H1 (cell line): Measurements from ENCODE around the gene RELL2. TPM values are rescaled to one million over a fixed set of nuclear protein-coding genes. Genes with fewer than 3 reads are reported as not detected.

ENCODE experiments used
- CTCF ChIA-PET: fragments of 300-600 bp; sonication (Branson Sonifier 250); formaldehyde crosslinking; loops from one replicate; lab custom pipeline; 2021; ENCODE audit not compliant: partially characterized antibody; lab: Charles Lee
- POLR2A ChIA-PET: fragments of 300-600 bp; sonication (Branson Sonifier 250); formaldehyde crosslinking; loops from one replicate; lab custom pipeline; 2021; ENCODE audit warnings: inconsistent platforms; ENCODE audit not compliant: partially characterized antibody; lab: Charles Lee
- DNase-seq, 2 experiments: peaks; one replicate each; pipeline versions ENCODE4 v3.0.0 to v3.0.0-alpha.2; 2010 to 2022; ENCODE audit warnings: low spot score in 2 of 2, low read depth in 1 of 2, mixed read lengths in 1 of 2
- FAIRE-seq: peaks from 2 replicates; lab custom pipeline; 2011; peaks lifted over from hg19 to GRCh38; lab: Jason Lieb, UNC
- H2AFZ ChIP-seq: 2 replicates; pipeline ENCODE4 v1.8.1; 2012; ENCODE audit warnings: low read length, inconsistent platforms
- H2AK5ac ChIP-seq: 2 replicates; pipeline ENCODE4 v1.6.1; 2013; ENCODE audit warnings: low read depth, low read length
- H2BK120ac ChIP-seq: replicated peaks from 2 replicates; pipeline ENCODE3; 2013; ENCODE audit warnings: low read depth, low read length, inconsistent platforms
- H2BK12ac ChIP-seq: 2 replicates; pipeline ENCODE4 v1.6.1; 2013; ENCODE audit warnings: low read depth, low read length
- H2BK15ac ChIP-seq: 2 replicates; pipeline ENCODE4 v1.6.1; 2013; ENCODE audit warnings: low read length
- H2BK20ac ChIP-seq: 2 replicates; pipeline ENCODE4 v1.6.1; 2013; ENCODE audit warnings: low read length
- H2BK5ac ChIP-seq: 2 replicates; pipeline ENCODE4 v1.6.1; 2013; ENCODE audit warnings: low read depth, low read length
- H3K14ac ChIP-seq: 2 replicates; pipeline ENCODE4 v1.6.1; 2013; ENCODE audit warnings: inconsistent platforms; ENCODE audit not compliant: insufficient read length
- H3K18ac ChIP-seq: 2 replicates; pipeline ENCODE4 v1.6.1; 2013; ENCODE audit warnings: low read length; ENCODE audit errors: extremely low read depth
- H3K23ac ChIP-seq: 2 replicates; pipeline ENCODE4 v1.6.1; 2013; ENCODE audit warnings: inconsistent platforms; ENCODE audit not compliant: insufficient read length
- H3K23me2 ChIP-seq: 2 replicates; pipeline ENCODE4 v1.6.1; 2013; ENCODE audit warnings: low read depth, low read length
- H3K27ac ChIP-seq: 2 replicates; pipeline ENCODE4 v1.6.1; 2011; ENCODE audit warnings: low read depth, low read length, inconsistent platforms
- H3K27me3 ChIP-seq, 4 experiments: replicated peaks in 1 of 4; 1 replicate in 1 of 4; 2 replicates in 3 of 4; pipeline versions ENCODE4 v1.6.1 to v1.8.1; 2011 to 2013; ENCODE audit warnings: low read length in 3 of 4, mild to moderate bottlenecking in 3 of 4, inconsistent platforms in 2 of 4, mixed read lengths in 2 of 4, moderate library complexity in 1 of 4; ENCODE audit not compliant: control insufficient read depth in 3 of 4, insufficient read depth in 3 of 4; ENCODE audit errors: extremely low read depth in 1 of 4
- H3K36me3 ChIP-seq, 4 experiments: 2 replicates each; pipeline versions ENCODE4 v1.6.1 to v1.8.1; 2011 to 2013; ENCODE audit warnings: mild to moderate bottlenecking in 4 of 4, low read length in 3 of 4, moderate library complexity in 2 of 4, control low read depth in 1 of 4, inconsistent platforms in 1 of 4; ENCODE audit not compliant: insufficient read depth in 4 of 4, control insufficient read depth in 2 of 4
- H3K4ac ChIP-seq: replicated peaks from 2 replicates; pipeline ENCODE3; 2013; ENCODE audit warnings: low read length, low read depth, mixed read lengths, inconsistent platforms; ENCODE audit not compliant: insufficient read length
- H3K4me1 ChIP-seq, 4 experiments: replicated peaks in 1 of 4; 1 replicate in 1 of 4; 2 replicates in 3 of 4; pipeline versions ENCODE4 v1.6.1 to v1.8.1; 2011 to 2013; ENCODE audit warnings: low read length in 3 of 4, inconsistent platforms in 2 of 4, mixed read lengths in 1 of 4; ENCODE audit not compliant: insufficient read depth in 4 of 4, control insufficient read depth in 3 of 4
- H3K4me2 ChIP-seq, 2 experiments: 2 replicates each; pipeline versions ENCODE4 v1.6.1 to v1.8.1; 2011 to 2013; ENCODE audit warnings: low read depth in 2 of 2, low read length in 2 of 2, control low read depth in 1 of 2, inconsistent platforms in 1 of 2, mild to moderate bottlenecking in 1 of 2; ENCODE audit not compliant: insufficient read depth in 1 of 2
- H3K4me3 ChIP-seq, 4 experiments: fragments of 200-600, 300-600 bp in 1 of 4; sonication (generic), shearing (Covaris generic), sonication (Bioruptor Twin) in 1 of 4; 2 replicates each; pipeline versions ENCODE4 v1.5.1 to v1.8.1; 2011 to 2016; ENCODE audit warnings: low read length in 4 of 4, low read depth in 3 of 4, control low read depth in 2 of 4, inconsistent platforms in 2 of 4, mild to moderate bottlenecking in 2 of 4, mixed read lengths in 1 of 4, moderate library complexity in 1 of 4; ENCODE audit not compliant: insufficient read depth in 2 of 4; ENCODE audit errors: extremely low read depth in 1 of 4
- H3K56ac ChIP-seq: replicated peaks from 2 replicates; pipeline ENCODE3; 2013; ENCODE audit warnings: low read depth, mild to moderate bottlenecking, mixed read lengths, low read length, inconsistent platforms; ENCODE audit not compliant: insufficient read length
- H3K79me1 ChIP-seq: 2 replicates; pipeline ENCODE4 v1.6.1; 2013; ENCODE audit warnings: low read depth, low read length, control low read depth
- H3K79me2 ChIP-seq, 2 experiments: 2 replicates each; pipeline versions ENCODE4 v1.6.1 to v1.8.1; 2012 to 2013; ENCODE audit warnings: low read length in 2 of 2, mild to moderate bottlenecking in 2 of 2, inconsistent platforms in 1 of 2; ENCODE audit not compliant: insufficient read depth in 2 of 2, control insufficient read depth in 1 of 2
- H3K9ac ChIP-seq, 4 experiments: replicated peaks in 1 of 4; 1 replicate in 1 of 4; 2 replicates in 3 of 4; pipeline versions ENCODE4 v1.6.1 to v1.8.1; 2011 to 2013; ENCODE audit warnings: low read depth in 3 of 4, low read length in 3 of 4, control low read depth in 2 of 4, mild to moderate bottlenecking in 2 of 4, moderate library complexity in 2 of 4, inconsistent platforms in 1 of 4; ENCODE audit errors: extremely low read depth in 1 of 4
- H3K9me3 ChIP-seq, 2 experiments: 2 replicates each; pipeline versions ENCODE4 v1.6.1 to v1.8.1; 2012 to 2013; ENCODE audit warnings: mild to moderate bottlenecking in 2 of 2, moderate library complexity in 2 of 2, control low read depth in 1 of 2, inconsistent platforms in 1 of 2, low read depth in 1 of 2, low read length in 1 of 2, mixed read lengths in 1 of 2; ENCODE audit not compliant: insufficient read depth in 2 of 2
- H4K20me1 ChIP-seq, 2 experiments: replicated peaks in 1 of 2; 2 replicates each; pipeline versions ENCODE3 to v1.8.1; 2011 to 2013; ENCODE audit warnings: inconsistent platforms in 2 of 2, low read length in 2 of 2, mild to moderate bottlenecking in 1 of 2; ENCODE audit not compliant: insufficient read depth in 2 of 2, control insufficient read depth in 1 of 2
- H4K5ac ChIP-seq: 2 replicates; pipeline ENCODE4 v1.6.1; 2013; ENCODE audit warnings: low read length, low read depth, mixed read lengths, inconsistent platforms; ENCODE audit not compliant: insufficient read length
- H4K8ac ChIP-seq: 2 replicates; pipeline ENCODE4 v1.8.0; 2013; ENCODE audit warnings: mild to moderate bottlenecking, moderate library complexity, low read length, inconsistent platforms; ENCODE audit not compliant: insufficient read depth; ENCODE audit errors: extremely low read depth
- H4K91ac ChIP-seq: replicated peaks from 2 replicates; pipeline ENCODE3; 2013; ENCODE audit warnings: low read length, mixed read lengths, inconsistent platforms; ENCODE audit not compliant: insufficient read length
- E2F6 ChIP-seq: IDR thresholded peaks from 2 replicates; pipeline ENCODE4 v1.6.1; 2012; ENCODE audit warnings: inconsistent platforms
- POLR2AphosphoS5 ChIP-seq: IDR thresholded peaks from 2 replicates; pipeline ENCODE4 v1.6.1; 2011; ENCODE audit warnings: low read depth, low read length
- RFX5 ChIP-seq: IDR thresholded peaks from 2 replicates; pipeline ENCODE4 v1.6.1; 2011; ENCODE audit warnings: low read depth, low read length, improper control_type of control experiment, borderline replicate concordance
- WGBS, 2 experiments: shearing (Covaris generic) in 1 of 2; methylation state at CpG; one replicate each; pipeline versions ENCODE4 v1.1.6 to v1.1.7; 2013 to 2015; ENCODE audit warnings: low lambda C conversion rate in 2 of 2, mixed read lengths in 2 of 2, inconsistent platforms in 1 of 2, low coverage in 1 of 2, missing lambda C conversion rate in 1 of 2; ENCODE audit not compliant: insufficient replicate concordance in 2 of 2, insufficient coverage in 1 of 2, insufficient read length in 1 of 2; ENCODE audit errors: extremely low coverage in 1 of 2, missing lambda C conversion rate in 1 of 2; 5-methylcytosine and 5-hydroxymethylcytosine counted together
- polyA plus RNA-seq, 7 experiments: library from polyadenylated mRNA; depleted of rRNA in 3 of 7; stranded (reverse) in 5 of 7; unstranded in 2 of 7; fragments of >200 nt in 5 of 7; fragments of 200-250 nt in 2 of 7; gene quantifications; 1 replicate in 5 of 7; 2 replicates in 1 of 7; 4 replicates in 1 of 7; pipeline versions ENCODE4 v1.2.1 to v1.2.3, GENCODE V29; 2011 to 2013; ENCODE audit warnings: missing spikeins in 2 of 7, mixed read lengths in 2 of 7
- total RNA-seq: library from RNA; stranded (reverse); fragmentation: NEBNext Ultra II Directional; extraction: Animal tissue kit (Norgen Biotek cat#: 25700); gene quantifications from 2 replicates; pipeline ENCODE4 v1.2.1, GENCODE V29; 2021

RELL2 gene
- total and polyA plus RNA-seq, 2 of the 8 experiments (the other 6 are each of a cell fraction or from before 2014, with no cell fraction given) = 18.6 to 23.7 TPM

- Histone ChIP-seq H3K18ac (no peak overlapping the region), H3K14ac (no peak overlapping the region), H2BK120ac (no peak overlapping the region), H4K91ac (no peak overlapping the region), H3K9me3 (no peaks in the 10 kb centered on the region), H4K20me1 (peaks cover 3 to 6% of the 10 kb centered on the region in 2 experiments), H3K4ac (no peak overlapping the region), H2BK20ac (no peak overlapping the region), H3K4me3 (no peak overlapping the region), H2BK5ac (no peak overlapping the region), H3K4me1 (peaks cover 2 to 8% (median 6%) of the 10 kb centered on the region in 4 experiments; a peak in 6 of 7 replicates), H3K9ac (no peak overlapping the region), H3K27me3 (no peaks in the 10 kb centered on the region; a peak in 1 of 7 replicates), H3K27ac (no peak overlapping the region), H2AFZ (no peak overlapping the region), H3K23ac (no peak overlapping the region), H3K79me2 (no peaks in the 10 kb centered on the region), H2BK12ac (no peak overlapping the region), H3K36me3 (peaks cover 2 to 19% (median 12%) of the 10 kb centered on the region in 4 experiments; a peak in 5 of 8 replicates), H3K79me1 (peaks cover 3% of the 10 kb centered on the region; the same call in 1 of the 2 replicates), H2AK5ac (no peak overlapping the region), H4K5ac (no peak overlapping the region), H3K23me2 (peaks cover 3% of the 10 kb centered on the region; the same call in 1 of the 2 replicates), H4K8ac (no peak overlapping the region)
- 86% methylated on average over 2 of the region's 2 CpGs; no CpG with 5 or more reads in 1 of the 2 experiments for WGBS, 2 experiments
- FAIRE-seq (no peak), DNase-seq (no peak)
- POLR2A ChIA-PET = interaction anchor here (0.8 to 4.2 kb wide), 5 partner anchors 7 to 285 kb away, joined by 3 to 23 read pairs (median 5); partner anchors contain the start of gene DIAPH1
- CTCF ChIA-PET = interaction anchor here (1.0 to 1.8 kb wide), 5 partner anchors 9 to 308 kb away, joined by 3 to 6 read pairs (median 4); no protein-coding TSS in a partner anchor
- TF ChIP-seq POLR2AphosphoS5 (no peak), RFX5 (no peak), E2F6 (no peak)
- TF ChIP-seq, all 59 proteins: peak for 0
- Histone ChIP-seq H2BK15ac (no peak overlapping the region), H3K56ac (no peak overlapping the region), H3K4me2 (no peak overlapping the region)
Measured at GRCh38 chr5:141654298-141654697, 17.5 kb downstream of the RELL2 start.
